ENCODE data around the gene IQSEC1.

Gene IQSEC1

GRCh38 chr3:13073326-13074005 is at the start of gene IQSEC1:
IQSEC1 (minus strand) TSS chr3:13073429; CDS start chr3:13073014, 415 bp downstream.
- in situ Hi-C loops (cut with HindIII; ENCODE audit: low sequenced_read_pairs) = no loop called here

- in situ Hi-C loops (cut with HindIII; ENCODE audit: low sequenced_read_pairs) = no loop called here
These were observed 49.1 kb upstream of the IQSEC1 start for GRCh38 chr3:13122081-13123012.

DNA sequence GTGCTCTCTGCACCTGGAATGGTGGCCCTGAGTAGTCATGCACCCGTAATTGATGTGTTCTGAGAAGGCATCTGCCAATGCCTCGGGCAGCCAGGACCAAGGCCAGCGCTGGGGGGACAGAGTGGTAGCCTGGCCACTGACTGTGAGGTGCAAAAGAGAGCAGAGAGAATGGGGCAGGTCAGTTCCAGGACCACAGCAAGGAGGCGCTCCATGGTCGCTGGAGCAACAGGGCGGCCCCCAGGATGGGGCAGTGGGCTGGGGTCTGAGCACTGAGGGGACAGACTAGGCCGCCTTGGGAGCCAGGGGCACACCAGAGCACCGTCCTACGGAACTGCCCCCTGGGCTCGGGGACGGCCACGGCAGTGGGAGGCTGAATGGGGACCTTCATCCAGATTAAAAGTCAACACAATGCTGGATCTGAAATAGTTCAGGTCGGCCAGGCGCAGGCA is 48.3 kb upstream of the IQSEC1 start:
- in situ Hi-C loops (cut with HindIII; ENCODE audit: low sequenced_read_pairs) = no loop called here

DNA sequence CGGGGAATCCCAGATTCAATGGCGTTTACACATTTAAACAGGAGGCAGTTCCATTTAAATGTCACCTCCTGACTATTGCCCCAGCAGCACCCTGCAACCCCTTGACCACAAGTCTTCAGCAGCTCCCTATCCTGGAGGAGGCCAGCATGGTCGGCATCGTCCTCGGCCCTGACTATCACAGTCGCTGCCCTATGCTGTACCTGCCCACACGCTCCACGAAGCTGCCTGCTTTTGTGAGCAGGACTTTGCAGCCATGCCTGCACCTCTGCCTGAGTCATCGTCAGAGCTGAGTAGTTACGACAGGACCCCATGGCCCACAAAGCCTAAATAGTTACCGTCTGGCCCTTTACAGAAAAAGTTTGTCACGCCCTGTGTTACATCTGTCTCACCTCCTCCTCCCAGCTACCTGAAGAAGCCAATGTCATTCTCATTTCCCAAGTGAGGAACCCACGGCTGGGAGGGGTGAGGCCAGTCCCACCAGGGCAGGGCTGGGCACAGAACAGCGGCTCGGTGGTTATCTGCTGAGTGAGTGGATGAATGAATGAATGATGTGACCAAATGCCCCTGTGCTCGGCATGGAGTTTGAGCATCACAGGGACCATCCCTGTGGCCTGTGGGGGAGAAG is 47.8 kb upstream of the IQSEC1 start:
- in situ Hi-C loops (cut with HindIII; ENCODE audit: low sequenced_read_pairs) = no loop called here

DNA sequence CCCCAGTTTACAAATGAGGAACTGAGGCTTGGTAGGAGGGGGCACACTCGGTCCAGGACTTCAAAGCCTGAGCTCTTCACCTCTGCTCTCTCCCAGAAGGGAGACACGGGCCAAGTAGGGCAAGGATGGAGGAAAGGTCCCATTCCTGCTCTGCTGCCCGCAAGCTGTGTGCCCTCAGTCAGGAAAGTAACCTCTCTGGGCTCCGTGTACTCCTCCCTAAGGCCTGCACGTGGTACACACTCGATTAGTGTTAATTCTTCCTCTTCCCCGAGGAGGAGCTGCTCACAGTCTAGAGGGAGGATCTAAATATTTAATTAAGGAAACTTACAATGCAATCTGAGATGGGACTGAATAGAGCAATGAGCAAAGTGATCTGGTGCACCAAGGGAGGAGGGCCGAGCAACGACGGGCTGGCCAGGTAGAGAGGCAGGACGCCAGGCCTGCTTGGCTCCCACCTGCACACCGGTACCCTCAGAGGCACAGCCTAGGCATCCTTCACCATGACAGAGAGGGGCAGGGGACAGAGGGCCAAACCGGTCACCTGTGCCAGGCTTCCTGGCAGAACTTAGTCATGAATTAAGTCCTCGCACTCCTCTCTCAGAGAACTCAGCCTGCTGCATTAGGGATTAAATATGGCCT is 47.2 kb upstream of the IQSEC1 start:
- in situ Hi-C loops (cut with HindIII; ENCODE audit: low sequenced_read_pairs) = no loop called here

DNA sequence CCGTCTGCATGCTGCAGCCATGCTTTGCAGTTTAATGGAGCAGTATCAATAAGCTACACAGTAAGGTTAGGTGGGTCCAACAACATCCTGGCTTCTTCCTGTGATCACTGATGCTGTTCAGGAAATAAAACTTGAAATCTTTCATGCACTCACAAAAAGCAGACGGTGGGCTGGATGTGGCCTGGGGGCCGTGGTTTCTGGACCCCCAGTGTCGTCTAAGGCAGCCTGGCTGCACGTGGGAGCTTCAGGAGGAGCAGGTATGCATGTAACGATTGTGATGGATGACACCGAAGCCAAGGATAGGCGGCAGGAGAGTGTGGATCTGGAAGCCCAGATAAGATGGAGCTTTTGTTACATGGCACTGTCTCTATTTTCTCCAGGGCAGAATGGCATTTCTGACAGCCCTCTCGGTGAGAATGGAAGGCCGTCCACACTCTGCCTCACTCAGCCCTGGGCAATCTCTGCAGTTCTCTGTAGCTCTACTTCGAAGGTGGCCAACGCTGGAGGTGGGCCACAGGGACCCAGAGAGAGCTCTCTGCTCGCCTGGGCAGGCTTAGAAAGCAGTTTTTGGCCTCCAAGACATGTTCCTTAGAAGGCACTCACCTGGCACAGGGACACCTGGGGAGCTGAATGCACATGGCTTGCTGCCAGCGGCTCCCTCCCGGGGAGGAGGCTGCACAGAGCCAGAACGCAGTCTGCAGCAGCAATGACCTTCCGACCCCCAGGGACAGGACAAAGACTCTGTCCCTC is 46.4 kb upstream of the IQSEC1 start:
- in situ Hi-C loops (cut with HindIII; ENCODE audit: low sequenced_read_pairs) = no loop called here

DNA sequence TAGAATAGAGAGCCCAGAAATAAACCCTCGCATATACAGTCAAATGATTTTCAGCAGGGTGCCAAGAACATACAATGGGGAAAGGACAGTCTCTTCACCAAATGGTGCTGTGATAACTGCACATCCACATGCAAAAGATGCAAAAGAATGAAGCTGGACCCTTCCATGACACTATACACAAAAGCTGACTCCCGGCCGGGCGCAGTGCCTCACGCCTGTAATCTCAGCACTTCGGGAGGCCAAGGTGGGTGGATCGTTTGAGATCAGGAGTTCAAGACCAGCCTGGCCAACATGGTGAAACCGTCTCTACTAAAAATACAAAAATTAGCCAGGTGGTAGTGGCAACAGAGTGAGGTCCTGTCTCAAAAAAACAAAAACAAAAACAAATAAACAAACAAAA is 43.2 kb upstream of the IQSEC1 start:
- in situ Hi-C loops (cut with HindIII; ENCODE audit: low sequenced_read_pairs) = no loop called here

- in situ Hi-C loops (cut with HindIII; ENCODE audit: low sequenced_read_pairs) = no loop called here
These were observed 42.8 kb upstream of the IQSEC1 start for GRCh38 chr3:13115991-13116390.

GRCh38 chr3:13115576-13115910 is 42.3 kb upstream of the IQSEC1 start:
- in situ Hi-C loops (cut with HindIII; ENCODE audit: low sequenced_read_pairs) = no loop called here

- in situ Hi-C loops (cut with HindIII; ENCODE audit: low sequenced_read_pairs) = loop anchor here (5.0 kb wide), 1 partner anchor 38 kb away; no protein-coding TSS in a partner anchor
These were observed 41.8 kb upstream of the IQSEC1 start for GRCh38 chr3:13114811-13115575.

DNA sequence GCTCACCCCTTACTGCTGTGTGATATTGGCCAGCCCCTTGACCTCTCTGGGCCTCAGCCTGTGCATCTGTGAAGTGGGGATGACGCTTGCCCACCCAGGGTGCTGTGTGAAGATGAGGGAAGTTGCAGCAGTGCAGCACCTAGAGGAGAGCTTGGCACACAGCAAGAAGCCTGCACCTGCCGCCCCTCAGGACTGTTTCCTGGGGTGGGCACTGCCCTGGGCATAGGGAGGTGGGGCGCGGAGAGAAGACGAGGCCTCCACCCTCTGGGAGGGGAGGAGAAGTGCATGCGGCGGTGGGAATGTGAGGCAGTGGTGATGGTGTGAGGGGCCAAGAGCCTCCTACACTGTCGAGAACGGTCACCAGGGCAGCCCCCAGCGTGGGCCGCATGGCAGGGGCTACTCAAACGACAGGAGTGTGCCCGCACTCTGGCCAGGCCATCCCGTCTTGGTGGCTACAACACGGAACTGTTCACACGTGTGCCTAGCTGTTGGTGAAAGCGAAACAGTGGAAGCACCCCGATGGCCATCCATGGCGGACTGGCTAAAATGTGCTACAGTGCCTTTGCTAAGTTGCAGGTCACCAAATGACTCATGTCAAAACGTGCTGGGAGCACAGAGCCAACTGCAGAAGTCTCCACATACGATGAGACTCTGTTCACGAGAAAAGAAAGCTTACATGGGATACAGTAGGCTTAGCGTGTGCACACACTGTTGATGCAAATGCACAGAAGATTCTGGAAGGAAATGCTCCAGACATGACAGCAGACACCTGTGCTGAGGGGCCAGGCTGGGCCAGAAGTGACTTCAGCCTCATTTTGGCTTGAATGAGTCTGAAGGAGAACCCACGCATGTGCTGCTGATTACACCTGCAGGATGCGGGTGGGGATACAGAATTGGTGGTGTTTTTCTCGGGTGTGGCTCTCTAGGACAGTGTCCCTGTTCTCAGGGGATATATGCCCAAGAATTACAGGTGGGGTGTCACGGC is 40.4 kb upstream of the IQSEC1 start:
- in situ Hi-C loops (cut with HindIII; ENCODE audit: low sequenced_read_pairs) = loop anchor here (5.0 kb wide), 1 partner anchor 36 kb away; no protein-coding TSS in a partner anchor

DNA sequence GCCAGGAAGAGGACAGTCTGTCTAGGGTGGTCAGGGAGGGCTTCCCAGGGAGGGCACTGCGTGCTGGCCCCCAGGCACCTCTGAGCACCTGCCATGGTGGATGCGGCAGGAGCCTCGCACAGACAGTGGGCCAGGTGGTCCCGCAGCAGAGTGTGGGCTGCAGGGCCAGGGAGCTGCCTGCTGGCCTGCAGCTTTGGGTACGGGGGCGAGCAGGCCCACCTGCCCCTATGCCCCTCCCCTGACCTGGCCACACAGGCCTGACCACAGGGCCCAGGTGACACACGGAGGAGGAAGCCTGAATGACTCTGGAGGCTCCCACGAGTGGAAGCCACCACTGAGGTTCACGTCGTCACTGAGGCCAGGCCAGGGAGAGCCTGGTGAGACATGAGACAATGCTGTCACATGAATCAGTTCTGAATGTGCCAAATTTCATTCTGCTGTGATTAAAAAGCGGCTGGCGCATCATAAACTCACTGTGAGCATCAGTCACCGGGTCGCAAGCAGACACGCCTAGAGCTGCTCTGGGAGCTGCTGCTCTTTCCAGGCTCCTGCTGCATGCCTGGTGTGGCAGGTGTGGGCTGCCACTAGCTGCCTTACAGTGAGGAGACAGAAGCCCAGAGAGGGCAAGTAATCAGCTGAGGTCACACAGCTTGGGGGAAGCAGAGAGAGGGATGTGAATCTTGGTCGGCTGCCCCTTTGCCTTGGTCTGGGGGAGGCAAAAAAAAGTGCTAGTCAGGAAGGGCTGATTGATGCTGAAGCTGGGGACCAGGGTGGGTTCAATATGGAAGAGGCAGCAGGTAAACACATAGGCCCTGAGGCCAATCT is 39.5 kb upstream of the IQSEC1 start:
- in situ Hi-C loops (cut with HindIII; ENCODE audit: low sequenced_read_pairs) = loop anchor here (5.0 kb wide), 1 partner anchor 35 kb away; no protein-coding TSS in a partner anchor

DNA sequence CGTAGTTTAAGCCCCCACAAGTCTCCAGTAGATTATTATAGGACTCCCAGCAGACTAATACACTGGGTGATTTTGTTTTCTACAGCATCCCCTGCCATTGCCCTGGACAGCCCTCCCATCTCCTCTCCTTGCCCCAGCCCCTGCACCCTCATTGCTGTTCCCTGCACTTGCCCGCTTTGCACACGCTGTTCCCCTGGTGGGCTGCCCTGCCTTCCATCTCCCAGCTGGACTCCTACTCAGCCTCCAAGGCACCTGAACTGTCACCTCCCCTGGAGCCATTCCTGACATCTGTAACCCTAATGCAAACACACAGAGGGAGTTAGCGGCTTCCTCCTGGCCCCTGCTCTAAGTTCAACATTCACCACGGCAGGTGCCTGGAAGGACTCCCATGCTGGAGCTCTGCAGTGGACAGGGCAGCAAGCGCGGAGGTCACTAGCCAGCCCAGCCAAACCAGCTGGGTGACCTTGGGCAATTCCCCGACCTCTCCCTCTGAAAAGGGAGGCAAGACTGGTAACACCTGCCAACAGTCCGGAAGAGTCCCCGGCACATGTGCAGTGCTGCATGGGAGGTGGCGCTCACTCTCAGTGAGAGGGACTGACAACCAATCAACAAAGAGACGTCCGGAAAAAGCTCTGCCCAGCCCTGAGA is 38.8 kb upstream of the IQSEC1 start:
- in situ Hi-C loops (cut with HindIII; ENCODE audit: low sequenced_read_pairs) = loop anchor here (5.0 kb wide), 1 partner anchor 35 kb away; no protein-coding TSS in a partner anchor

DNA sequence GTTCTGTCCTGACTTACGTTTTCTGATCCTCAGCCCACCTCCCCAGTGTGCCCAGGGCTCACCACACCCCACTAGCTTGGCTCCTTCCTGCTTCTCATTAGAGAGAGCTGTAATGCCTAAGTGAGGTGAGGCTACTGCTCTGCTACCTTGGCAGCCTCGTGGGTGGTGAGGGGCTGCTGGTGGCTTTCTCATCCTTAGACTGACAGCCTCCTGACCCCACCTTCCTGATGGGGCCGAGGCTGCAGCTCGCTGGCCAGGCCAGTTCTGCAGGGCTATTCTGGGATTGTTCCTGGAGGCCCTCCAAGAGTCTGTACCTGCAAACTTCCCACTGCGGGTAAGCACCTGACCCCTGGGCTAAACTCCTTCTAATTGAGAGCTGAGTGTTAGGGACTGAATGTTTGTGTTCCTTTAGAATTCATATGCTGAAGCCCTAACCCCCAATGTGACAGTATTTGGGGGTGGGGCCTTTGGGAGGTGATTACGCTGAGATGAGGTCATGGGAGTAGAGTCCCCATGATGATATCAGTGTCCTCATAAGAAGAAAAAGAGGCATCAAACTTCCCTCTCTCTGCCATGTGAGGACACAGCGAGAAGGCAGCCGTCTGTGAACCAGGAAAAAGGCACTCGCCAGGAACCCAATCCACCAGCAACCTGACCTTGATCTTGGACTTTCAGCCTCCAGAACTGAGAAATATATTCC is 38.1 kb upstream of the IQSEC1 start:
- in situ Hi-C loops (cut with HindIII; ENCODE audit: low sequenced_read_pairs) = loop anchor here (5.0 kb wide), 1 partner anchor 34 kb away; no protein-coding TSS in a partner anchor

DNA sequence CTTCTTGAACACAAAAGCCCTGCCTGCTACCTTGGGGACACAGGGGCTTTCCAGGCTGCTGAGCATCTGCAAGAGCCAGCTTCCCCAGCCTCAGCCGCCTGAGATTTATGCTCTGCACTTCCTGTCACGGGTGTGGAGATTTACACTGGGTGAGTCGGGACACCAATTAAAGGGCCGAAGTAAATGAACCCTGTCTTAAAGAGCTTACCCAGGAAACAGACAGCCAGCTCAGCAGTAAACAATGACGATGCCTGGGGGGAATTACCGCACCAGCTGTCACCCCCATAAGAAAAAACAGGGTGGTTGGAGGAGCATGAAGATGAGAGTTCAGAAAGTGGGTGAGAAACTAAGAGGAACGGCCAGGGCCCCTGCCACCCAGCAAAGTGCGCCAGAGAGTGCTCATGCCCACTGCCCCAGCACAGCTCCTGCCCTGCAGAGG is 37.5 kb upstream of the IQSEC1 start:
- in situ Hi-C loops (cut with HindIII; ENCODE audit: low sequenced_read_pairs) = loop anchor here (5.0 kb wide), 1 partner anchor 33 kb away; no protein-coding TSS in a partner anchor

DNA sequence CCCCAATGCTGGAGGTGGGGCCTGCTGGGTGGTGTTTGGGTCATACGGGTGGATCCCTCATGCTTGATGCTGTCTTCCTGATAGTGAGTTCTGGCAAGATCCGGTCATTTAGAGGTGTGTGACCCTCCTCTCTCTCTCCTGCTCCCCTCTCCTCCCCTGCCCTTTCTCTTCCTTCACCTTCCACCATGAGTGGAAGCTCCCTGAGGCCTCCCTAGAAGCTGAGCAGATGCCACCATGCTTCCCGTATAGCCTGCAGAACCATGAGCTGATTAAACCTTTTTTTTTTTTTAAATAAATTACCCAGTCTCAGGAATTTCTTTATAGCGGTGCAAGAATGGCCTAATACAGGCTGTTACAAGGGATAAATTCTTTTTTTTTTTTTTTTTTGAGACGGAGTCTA is 36.3 kb upstream of the IQSEC1 start:
- in situ Hi-C loops (cut with HindIII; ENCODE audit: low sequenced_read_pairs) = no loop called here
